ENCODE measurements around the gene FGR.

DNA sequence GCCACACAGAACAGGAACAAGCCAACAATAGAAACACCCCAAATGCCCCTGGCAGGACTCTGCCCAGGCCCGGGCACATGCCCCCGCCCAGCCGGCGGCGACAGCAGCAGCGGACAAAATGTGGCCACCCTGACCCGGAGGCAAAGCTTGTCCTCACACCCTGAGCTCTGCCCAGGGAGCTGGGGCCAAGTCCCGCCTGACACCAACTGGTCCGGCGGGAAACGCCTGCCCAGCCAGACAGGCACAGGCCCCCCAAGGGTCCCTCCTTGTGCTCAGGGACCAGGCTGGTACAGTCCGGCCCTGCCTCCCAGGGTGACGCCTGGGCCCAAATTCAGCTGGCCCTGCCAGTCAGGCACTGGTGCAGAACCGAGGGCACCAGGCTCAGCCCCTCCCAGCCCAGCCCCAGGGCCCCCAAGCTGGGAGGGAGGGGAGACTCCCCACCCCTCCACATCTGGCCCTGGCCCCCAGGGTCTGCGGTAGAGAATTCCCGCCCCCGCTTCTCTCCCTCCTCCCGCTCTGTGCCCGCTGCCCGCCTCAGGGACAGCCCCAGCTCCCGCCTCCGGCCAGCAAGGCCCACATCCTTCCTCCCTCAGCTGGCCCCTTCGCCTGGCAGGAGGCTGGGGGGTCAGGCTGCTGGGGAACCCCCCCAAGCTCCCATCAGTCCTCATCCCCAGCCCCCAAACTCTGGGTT is 33.1 kb downstream of the FGR start:
- TF ChIP-seq, protein P1, sequence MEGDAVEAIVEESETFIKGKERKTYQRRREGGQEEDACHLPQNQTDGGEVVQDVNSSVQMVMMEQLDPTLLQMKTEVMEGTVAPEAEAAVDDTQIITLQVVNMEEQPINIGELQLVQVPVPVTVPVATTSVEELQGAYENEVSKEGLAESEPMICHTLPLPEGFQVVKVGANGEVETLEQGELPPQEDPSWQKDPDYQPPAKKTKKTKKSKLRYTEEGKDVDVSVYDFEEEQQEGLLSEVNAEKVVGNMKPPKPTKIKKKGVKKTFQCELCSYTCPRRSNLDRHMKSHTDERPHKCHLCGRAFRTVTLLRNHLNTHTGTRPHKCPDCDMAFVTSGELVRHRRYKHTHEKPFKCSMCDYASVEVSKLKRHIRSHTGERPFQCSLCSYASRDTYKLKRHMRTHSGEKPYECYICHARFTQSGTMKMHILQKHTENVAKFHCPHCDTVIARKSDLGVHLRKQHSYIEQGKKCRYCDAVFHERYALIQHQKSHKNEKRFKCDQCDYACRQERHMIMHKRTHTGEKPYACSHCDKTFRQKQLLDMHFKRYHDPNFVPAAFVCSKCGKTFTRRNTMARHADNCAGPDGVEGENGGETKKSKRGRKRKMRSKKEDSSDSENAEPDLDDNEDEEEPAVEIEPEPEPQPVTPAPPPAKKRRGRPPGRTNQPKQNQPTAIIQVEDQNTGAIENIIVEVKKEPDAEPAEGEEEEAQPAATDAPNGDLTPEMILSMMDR (IDR thresholded peaks at IDR 0.05; ENCODE audit: low read depth, low read length): no peak
- TF ChIP-seq POLR2A (IDR thresholded peaks at IDR 0.05; ENCODE audit: extremely low read depth, insufficient read length) (no peak), MAX (IDR thresholded peaks at IDR 0.05; ENCODE audit: low read depth, low read length) (no peak), MYC (IDR thresholded peaks at IDR 0.05; ENCODE audit: low read depth, low read length) (no peak)

Data from NB4 (cell line).